Stimulated activated CD4-positive, alpha-beta T cell treated with anti-CD3 and anti-CD28 coated beads, Interleukin-12 subunit alpha, Interleukin-12 subunit beta, amount 100 ng/mL, for 48 hours (primary cell): ENCODE results near the gene RAB3IP.
"Not testable (repeated sequence)": the region's sequence is repeated elsewhere in the genome, so short reads cannot be mapped to it uniquely, and the experiment has no call there.

ENCODE experiments used
- DNase-seq, 3 donors: peaks; one replicate each; pipeline ENCODE4 v3.0.0-alpha.2; 2020; ENCODE audit warnings: low read depth in 2 of 3, low spot score in 1 of 3

The RAB3IP gene

GRCh38 chr12:69755302-69755701 is 16.6 kb downstream of the RAB3IP start:
- no peak for DNase-seq

GRCh38 chr12:69756088-69756755 is 17.6 kb downstream of the RAB3IP start:
- no peak for DNase-seq

- no peak for DNase-seq
Measured at GRCh38 chr12:69758105-69758504, 19.4 kb downstream of the RAB3IP start.

- not testable (repeated sequence) for DNase-seq
Measured at GRCh38 chr12:69759581-69759980, 20.9 kb downstream of the RAB3IP start.

- no peak for DNase-seq
Measured at GRCh38 chr12:69765515-69765914, 26.9 kb downstream of the RAB3IP start.

- no peak for DNase-seq
Measured at GRCh38 chr12:69766260-69766659, 27.6 kb downstream of the RAB3IP start.

GRCh38 chr12:69779928-69780327 is 41.3 kb downstream of the RAB3IP start:
- no peak for DNase-seq

- DNase-seq: no peak
Measured at GRCh38 chr12:69783365-69783764, 44.7 kb downstream of the RAB3IP start.

GRCh38 chr12:69789351-69789750 is 50.7 kb downstream of the RAB3IP start:
- DNase-seq: no peak

- DNase-seq: no peak
Measured at GRCh38 chr12:69792533-69792932, 53.9 kb downstream of the RAB3IP start.

GRCh38 chr12:69807101-69807897 is 68.6 kb downstream of the RAB3IP start:
- not testable (repeated sequence) for DNase-seq

GRCh38 chr12:69810870-69811498 is 72.3 kb downstream of the RAB3IP start:
- no peak for DNase-seq

GRCh38 chr12:69816082-69816481 is 77.4 kb downstream of the RAB3IP start:
- no peak for DNase-seq

GRCh38 chr12:69821032-69821455 is 82.4 kb downstream of the RAB3IP start:
- no peak for DNase-seq

- no peak for DNase-seq
Measured at GRCh38 chr12:69821456-69822159, 82.9 kb downstream of the RAB3IP start.

GRCh38 chr12:69822201-69822860 is 83.7 kb downstream of the RAB3IP start:
- DNase-seq: no peak

- no peak for DNase-seq
Measured at GRCh38 chr12:69824028-69824427, 85.4 kb downstream of the RAB3IP start.

- no peak for DNase-seq
Measured at GRCh38 chr12:69824966-69825560, 86.4 kb downstream of the RAB3IP start, which contains the start of gene MYRFL. MYRFL (plus strand) TSS chr12:69825227; CDS start chr12:69825518, 291 bp downstream.

- DNase-seq: no peak
Measured at GRCh38 chr12:69828897-69829296, 90.2 kb downstream of the RAB3IP start.

GRCh38 chr12:69833696-69834095 is 95.0 kb downstream of the RAB3IP start:
- no peak for DNase-seq
